Measurements from ENCODE around the gene CCT6A.

DNA sequence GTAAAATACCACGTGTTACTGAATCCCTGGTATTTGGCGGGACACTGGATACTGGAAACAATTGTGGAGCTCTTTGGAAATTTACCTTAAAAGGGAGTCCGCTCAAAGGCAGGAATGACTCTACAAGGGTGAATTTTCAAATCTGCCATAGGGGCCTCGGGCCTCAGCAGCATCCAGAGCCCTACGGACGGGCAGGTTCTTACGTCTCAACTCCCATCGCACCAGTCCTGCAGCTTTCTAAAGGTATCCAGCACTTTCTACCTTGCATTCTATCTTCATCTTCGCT is 569 bp upstream of the CCT6A start:
- TF ChIP-seq, protein P1, sequence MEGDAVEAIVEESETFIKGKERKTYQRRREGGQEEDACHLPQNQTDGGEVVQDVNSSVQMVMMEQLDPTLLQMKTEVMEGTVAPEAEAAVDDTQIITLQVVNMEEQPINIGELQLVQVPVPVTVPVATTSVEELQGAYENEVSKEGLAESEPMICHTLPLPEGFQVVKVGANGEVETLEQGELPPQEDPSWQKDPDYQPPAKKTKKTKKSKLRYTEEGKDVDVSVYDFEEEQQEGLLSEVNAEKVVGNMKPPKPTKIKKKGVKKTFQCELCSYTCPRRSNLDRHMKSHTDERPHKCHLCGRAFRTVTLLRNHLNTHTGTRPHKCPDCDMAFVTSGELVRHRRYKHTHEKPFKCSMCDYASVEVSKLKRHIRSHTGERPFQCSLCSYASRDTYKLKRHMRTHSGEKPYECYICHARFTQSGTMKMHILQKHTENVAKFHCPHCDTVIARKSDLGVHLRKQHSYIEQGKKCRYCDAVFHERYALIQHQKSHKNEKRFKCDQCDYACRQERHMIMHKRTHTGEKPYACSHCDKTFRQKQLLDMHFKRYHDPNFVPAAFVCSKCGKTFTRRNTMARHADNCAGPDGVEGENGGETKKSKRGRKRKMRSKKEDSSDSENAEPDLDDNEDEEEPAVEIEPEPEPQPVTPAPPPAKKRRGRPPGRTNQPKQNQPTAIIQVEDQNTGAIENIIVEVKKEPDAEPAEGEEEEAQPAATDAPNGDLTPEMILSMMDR (IDR thresholded peaks at IDR 0.05; ENCODE audit: poor library complexity): no peak
- TF ChIP-seq EZH2 (IDR thresholded peaks at IDR 0.05; ENCODE audit: borderline replicate concordance): no peak
- TF ChIP-seq EZH2phosphoT487 (IDR thresholded peaks at IDR 0.05; ENCODE audit: low read depth, severe bottlenecking, unreplicated experiment): no peak
